Omental fat pad (tissue), 4 donors: ENCODE results near the gene DNMBP. TPM values are rescaled to one million over a fixed set of nuclear protein-coding genes. Genes with fewer than 3 reads are reported as not detected.

Source experiments
- ATAC-seq: fragments of 150-250 bp; one replicate; pipeline ENCODE4 v1.9.1; 2016; ENCODE audit warnings: mild to moderate bottlenecking, moderate library complexity; ENCODE audit not compliant: low FRiP score
- DNase-seq: peaks from one replicate; pipeline ENCODE4 v3.0.0-alpha.2; 2019; ENCODE audit warnings: low spot score
- CTCF ChIP-seq, 3 donors: fragments of 450-650 bp; IDR thresholded peaks; one replicate each; pipeline ENCODE4 v1.5.1; 2016 to 2017; ENCODE audit warnings: antibody characterized with exemption in 3 of 3, mild to moderate bottlenecking in 3 of 3, moderate library complexity in 2 of 3
- total RNA-seq, 4 donors: library from RNA; depleted of rRNA; stranded (reverse); fragments of >200 nt; gene quantifications; one replicate each; pipeline ENCODE4 v1.1.0, GENCODE V29; 2016

Gene DNMBP
- total RNA-seq, 4 donors from 2014 or later: 17.5 to 41.3 (median 29.6) TPM

GRCh38 chr10:99836711-99837110 is 173.0 kb downstream of the DNMBP start:
- no peak for ATAC-seq
- DNase-seq: no peak
- no peak for TF ChIP-seq CTCF (IDR thresholded peaks at IDR 0.05)

GRCh38 chr10:99835947-99836346 is 173.8 kb downstream of the DNMBP start:
- TF ChIP-seq CTCF (IDR thresholded peaks at IDR 0.05): no peak
- DNase-seq (no peak), ATAC-seq (no peak)

- ATAC-seq: no peak
- no peak for TF ChIP-seq CTCF (IDR thresholded peaks at IDR 0.05)
- DNase-seq: no peak
Measured at GRCh38 chr10:99834410-99834809, 175.3 kb downstream of the DNMBP start.

GRCh38 chr10:99832439-99832838 is 177.3 kb downstream of the DNMBP start:
- DNase-seq (no peak), ATAC-seq (no peak)
- TF ChIP-seq CTCF (IDR thresholded peaks at IDR 0.05): no peak

GRCh38 chr10:99828464-99828863 is 181.3 kb downstream of the DNMBP start:
- no peak for DNase-seq
- no peak for TF ChIP-seq CTCF (IDR thresholded peaks at IDR 0.05)
- no peak for ATAC-seq

- no peak for ATAC-seq
- no peak for DNase-seq
- TF ChIP-seq CTCF (IDR thresholded peaks at IDR 0.05): no peak
Measured at GRCh38 chr10:99827936-99828335, 181.8 kb downstream of the DNMBP start.

Other genes starting within 250 kb of the DNMBP start
- gene ABCC2, start 227.3 kb downstream of the DNMBP start, total RNA-seq: 1 to 10 TPM in 2 of 4 donors, under 1 TPM in 2; 0.84 to 9.1 (median 1.5) TPM
- not detected for gene CPN1, start 71.9 kb upstream of the DNMBP start, total RNA-seq
- 10 to 100 TPM; 31.7 to 35.5 (median 33.1) TPM for gene ERLIN1, start 176.1 kb upstream of the DNMBP start, total RNA-seq
- gene CHUK, start 219.6 kb upstream of the DNMBP start, total RNA-seq: 10 to 100 TPM; 21.5 to 32.2 (median 25.3) TPM